Loucy (cell line): Measurements from ENCODE around the gene DEK.

ENCODE experiments used
- H2AFZ ChIP-seq: fragments of 200-600 bp; sonication (generic); 2 replicates; pipeline ENCODE4 v1.6.0; 2016; ENCODE audit warnings: antibody characterized with exemption, mild to moderate bottlenecking, low read length, moderate library complexity
- H3F3A ChIP-seq: fragments of 200-600 bp; 2 replicates; pipeline ENCODE4 v1.6.0; 2016; ENCODE audit warnings: antibody characterized with exemption, low read depth, mild to moderate bottlenecking
- H3K27me3 ChIP-seq: fragments of 200-600 bp; sonication (generic); 2 replicates; pipeline ENCODE4 v1.6.1; 2014; ENCODE audit warnings: low read length, mild to moderate bottlenecking; ENCODE audit not compliant: insufficient read depth, poor library complexity, severe bottlenecking
- H3K36me3 ChIP-seq: fragments of 200-600 bp; sonication (generic); 2 replicates; pipeline ENCODE4 v1.6.1; 2016; ENCODE audit warnings: low read length; ENCODE audit not compliant: insufficient read depth
- H3K4me1 ChIP-seq: fragments of 200-600 bp; sonication (generic); 2 replicates; pipeline ENCODE4 v1.5.1; 2014; ENCODE audit warnings: low read length, mild to moderate bottlenecking; ENCODE audit not compliant: insufficient read depth, poor library complexity, severe bottlenecking
- H3K4me2 ChIP-seq: fragments of 200-600 bp; sonication (generic); 2 replicates; pipeline ENCODE4 v1.6.0; 2014; ENCODE audit warnings: antibody characterized with exemption, low read length, low read depth, mild to moderate bottlenecking; ENCODE audit not compliant: poor library complexity, severe bottlenecking
- H3K4me3 ChIP-seq: fragments of 200-600 bp; sonication (generic); 2 replicates; pipeline ENCODE4 v1.5.1; 2014; ENCODE audit warnings: low read length, mild to moderate bottlenecking, mixed read lengths; ENCODE audit not compliant: poor library complexity, severe bottlenecking
- H3K79me2 ChIP-seq: fragments of 200-600 bp; sonication (generic); 2 replicates; pipeline ENCODE4 v1.6.1; 2014; ENCODE audit warnings: low read length; ENCODE audit not compliant: insufficient read depth
- H3K9ac ChIP-seq: fragments of 200-600 bp; sonication (generic); 2 replicates; pipeline ENCODE4 v1.6.0; 2014; ENCODE audit warnings: mild to moderate bottlenecking, low read depth, low read length, moderate library complexity; ENCODE audit not compliant: poor library complexity, severe bottlenecking
- H3K9me2 ChIP-seq: fragments of 200-600 bp; sonication (generic); replicated peaks from 2 replicates; pipeline ENCODE4 v1.6.1; 2016; ENCODE audit warnings: low read depth, low read length, mixed read lengths
- H3K9me3 ChIP-seq: fragments of 200-600 bp; sonication (generic); 2 replicates; pipeline ENCODE4 v1.6.1; 2014; ENCODE audit warnings: mild to moderate bottlenecking, antibody characterized with exemption, low read length, low read depth; ENCODE audit not compliant: insufficient read depth
- H4K20me1 ChIP-seq: fragments of 200-600 bp; sonication (generic); 2 replicates; pipeline ENCODE4 v1.6.0; 2014; ENCODE audit warnings: antibody characterized with exemption, low read length, mild to moderate bottlenecking; ENCODE audit not compliant: insufficient read depth, poor library complexity, severe bottlenecking
- CTCF ChIP-seq: fragments of 200-600 bp; sonication (generic); conservative IDR thresholded peaks from 2 replicates; pipeline ENCODE4 v1.5.1; 2014; ENCODE audit warnings: mild to moderate bottlenecking, antibody characterized with exemption, low read length
- EZH2phosphoT487 ChIP-seq: fragments of 200-600 bp; IDR thresholded peaks from 2 replicates; pipeline ENCODE4 v1.6.1; 2018; ENCODE audit warnings: antibody characterized with exemption, mild to moderate bottlenecking, moderate library complexity, borderline replicate concordance

Gene DEK

DNA sequence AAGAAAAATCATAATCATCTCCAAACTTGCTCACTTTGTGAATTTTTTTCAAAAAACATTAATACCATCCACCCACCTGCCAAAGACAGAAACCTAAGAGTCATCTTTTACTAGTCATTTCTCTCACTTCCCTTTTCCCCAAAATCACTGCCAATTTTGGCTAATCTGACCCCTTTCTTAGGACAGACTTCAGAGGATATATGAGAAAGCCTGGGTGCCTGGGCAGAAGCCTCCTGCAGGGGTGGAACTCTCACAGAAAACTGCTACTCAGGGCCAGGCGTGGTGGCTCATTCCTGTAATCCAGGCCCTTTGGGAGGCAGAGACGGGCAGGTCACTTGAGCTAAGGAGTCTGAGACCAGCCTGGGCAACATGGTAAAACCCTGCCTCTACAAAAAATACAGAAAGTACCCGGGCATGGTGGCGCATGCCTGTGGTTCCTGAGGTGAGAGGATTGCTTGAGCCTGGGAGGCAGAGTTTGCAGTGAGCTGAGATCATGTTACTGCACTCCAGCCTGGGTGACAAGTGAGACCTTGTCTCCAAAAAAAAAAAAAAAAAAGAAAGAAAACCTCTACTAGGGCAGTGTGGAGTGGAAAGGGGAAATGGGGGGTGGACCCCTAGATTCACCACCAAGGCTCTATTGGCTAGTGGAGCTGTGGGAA, 3.8 kb downstream of the DEK start:
- peak overlapping the region; percentile 97 for H3K9ac ChIP-seq
- peaks cover 30% of the 10 kb centered on the region for H3K36me3 ChIP-seq
- H3K27me3 ChIP-seq: peaks cover 4% of the 10 kb centered on the region

DNA sequence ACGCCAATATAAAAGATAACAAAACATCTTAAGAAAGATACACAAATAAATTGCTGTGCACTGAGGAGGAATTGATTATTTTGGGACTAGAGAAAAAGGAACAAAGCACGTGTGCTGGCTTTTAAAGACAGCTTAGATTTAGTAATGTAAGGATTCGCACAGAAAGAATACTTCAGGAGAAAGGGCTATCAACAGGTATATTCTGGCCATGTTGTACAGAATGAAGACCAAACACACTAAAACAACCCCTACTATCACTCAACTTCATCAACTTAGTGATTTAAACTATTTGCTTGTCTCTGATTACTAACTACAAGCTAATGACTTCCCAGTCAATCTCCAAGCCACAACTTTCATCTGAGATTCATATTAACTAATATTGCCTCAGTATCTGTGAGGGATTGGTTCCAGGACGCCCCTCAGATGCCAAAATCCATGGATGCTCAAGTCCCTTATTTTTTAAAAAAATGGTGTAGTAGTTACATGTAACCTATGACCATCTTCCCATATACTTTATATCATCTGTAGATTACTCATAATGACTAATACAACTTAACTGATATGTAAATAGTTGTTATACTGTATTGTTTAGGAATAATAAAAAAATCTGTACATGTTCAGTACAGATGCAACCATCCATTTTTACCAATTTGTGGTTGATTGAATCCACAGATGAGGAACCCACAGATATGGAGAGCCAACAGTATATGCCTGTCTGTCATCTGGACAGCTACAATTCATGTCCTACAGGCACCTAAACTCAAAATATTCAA, 4.5 kb downstream of the DEK start:
- Histone ChIP-seq H2AFZ (no peak overlapping the region), H3K4me2 (peak overlapping the region; percentile 83), H3K27me3 (no peaks in the 10 kb centered on the region), H3K36me3 (peaks cover 37% of the 10 kb centered on the region), H4K20me1 (peaks cover 86% of the 10 kb centered on the region), H3K9ac (peak overlapping the region; percentile 97), H3K79me2 (peaks cover 98% of the 10 kb centered on the region), H3K4me1 (peaks cover 60% of the 10 kb centered on the region), H3K9me3 (no peaks in the 10 kb centered on the region), H3K9me2 (no peaks in the 10 kb centered on the region), H3F3A (no peaks in the 10 kb centered on the region), H3K4me3 (peak overlapping the region; percentile 86)
- TF ChIP-seq CTCF (no peak), EZH2phosphoT487 (no peak)

More for the DNA sequence above, 3.8 kb downstream of the DEK start:
- TF ChIP-seq EZH2phosphoT487 (no peak), CTCF (no peak)
- no peaks in the 10 kb centered on the region for H3K9me3 ChIP-seq
- H3K4me3 ChIP-seq: peak overlapping the region; percentile 86
- H3K4me2 ChIP-seq: peak overlapping the region; percentile 83
- no peaks in the 10 kb centered on the region for H3F3A ChIP-seq
- H3K4me1 ChIP-seq: peaks cover 65% of the 10 kb centered on the region
- peaks cover 94% of the 10 kb centered on the region for H3K79me2 ChIP-seq
- no peaks in the 10 kb centered on the region for H3K9me2 ChIP-seq
- peaks cover 78% of the 10 kb centered on the region for H4K20me1 ChIP-seq
- H2AFZ ChIP-seq: no peak overlapping the region

GRCh38 chr6:18254793-18255192, 9.5 kb downstream of the DEK start:
- Histone ChIP-seq H4K20me1 (peaks cover 91% of the 10 kb centered on the region), H3K9ac (no peak overlapping the region), H3K79me2 (peaks cover 100% of the 10 kb centered on the region)

More at GRCh38 chr6:18254793-18255192, 9.5 kb downstream of the DEK start:
- H3K36me3 ChIP-seq: peaks cover 82% of the 10 kb centered on the region
- H3K4me2 ChIP-seq: peak overlapping the region; percentile 40
- H3K9me2 ChIP-seq: no peaks in the 10 kb centered on the region
- no peak overlapping the region for H2AFZ ChIP-seq
- no peaks in the 10 kb centered on the region for H3K27me3 ChIP-seq
- H3F3A ChIP-seq: no peaks in the 10 kb centered on the region
- peaks cover 26% of the 10 kb centered on the region for H3K4me1 ChIP-seq
- no peaks in the 10 kb centered on the region for H3K9me3 ChIP-seq
- TF ChIP-seq EZH2phosphoT487 (no peak), CTCF (no peak)
- H3K4me3 ChIP-seq: no peak overlapping the region
